OCI-LY7 (cell line): ENCODE data around the gene ROCK2. TPM values are rescaled to one million over a fixed set of nuclear protein-coding genes. Genes with fewer than 3 reads are reported as not detected.

ENCODE experiments used
- BruUV-seq: library from RNA; stranded (reverse); fragments of 400-500 nt; replicated peaks from 2 replicates; lab custom pipeline; 2021; lab: Mats Ljungman, UMichigan
- CTCF ChIA-PET: fragments of 300-600 bp; sonication (Branson Sonifier 250); formaldehyde crosslinking; loops from one replicate; lab custom pipeline; 2022; ENCODE audit warnings: antibody characterized with exemption; ENCODE audit not compliant: unreplicated experiment; lab: Charles Lee
- POLR2A ChIA-PET: fragments of 300-600 bp; sonication (Branson Sonifier 250); formaldehyde crosslinking; loops from one replicate; lab custom pipeline; 2022; ENCODE audit warnings: antibody characterized with exemption; lab: Charles Lee
- DNase-seq: peaks from one replicate; pipeline ENCODE4 v3.0.0-alpha.2; 2015; ENCODE audit warnings: low spot score
- H2AFZ ChIP-seq: fragments of 200-600 bp; sonication (generic), shearing (Covaris generic); 2 replicates; pipeline ENCODE4 v1.6.1; 2014; ENCODE audit warnings: mild to moderate bottlenecking, antibody characterized with exemption, low read length, moderate library complexity
- H3K27ac ChIP-seq: fragments of 200-600 bp; sonication (generic); 2 replicates; pipeline ENCODE4 v1.5.1; 2014; ENCODE audit warnings: mixed run types, low read depth, mild to moderate bottlenecking, moderate library complexity, low read length, inconsistent platforms; ENCODE audit not compliant: poor library complexity, severe bottlenecking
- H3K36me3 ChIP-seq: fragments of 200-600 bp; sonication (generic); 2 replicates; pipeline ENCODE4 v1.6.1; 2014; ENCODE audit warnings: mild to moderate bottlenecking, antibody characterized with exemption, low read length, moderate library complexity, mixed read lengths; ENCODE audit not compliant: insufficient read depth
- H3K4me1 ChIP-seq: fragments of 200-600 bp; sonication (generic); 2 replicates; pipeline ENCODE4 v1.5.1; 2014; ENCODE audit warnings: mild to moderate bottlenecking, low read length; ENCODE audit not compliant: insufficient read depth, poor library complexity, severe bottlenecking
- H3K4me2 ChIP-seq: fragments of 200-600 bp; sonication (generic); 2 replicates; pipeline ENCODE4 v1.6.1; 2014; ENCODE audit warnings: mild to moderate bottlenecking, low read length
- H3K4me3 ChIP-seq: fragments of 200-600 bp; sonication (generic); 2 replicates; pipeline ENCODE4 v1.5.1; 2014; ENCODE audit warnings: mild to moderate bottlenecking, low read depth, low read length; ENCODE audit not compliant: poor library complexity, severe bottlenecking
- H3K79me2 ChIP-seq: fragments of 200-600 bp; sonication (generic); 2 replicates; pipeline ENCODE4 v1.6.1; 2016; ENCODE audit warnings: low read depth, mild to moderate bottlenecking, low read length, moderate library complexity, mixed read lengths; ENCODE audit not compliant: insufficient read depth
- H3K9me2 ChIP-seq: fragments of 200-600 bp; sonication (generic); 2 replicates; pipeline ENCODE4 v1.6.1; 2016; ENCODE audit warnings: mild to moderate bottlenecking, low read length, mixed read lengths; ENCODE audit not compliant: insufficient read depth
- H3K9me3 ChIP-seq: fragments of 200-600 bp; sonication (generic); 2 replicates; pipeline ENCODE4 v1.6.1; 2014; ENCODE audit warnings: mild to moderate bottlenecking, mixed run types, low read length, mixed read lengths
- H4K20me1 ChIP-seq: fragments of 200-600 bp; sonication (generic); 2 replicates; pipeline ENCODE4 v1.6.1; 2014; ENCODE audit warnings: mild to moderate bottlenecking, antibody characterized with exemption, low read length, moderate library complexity, mixed read lengths; ENCODE audit not compliant: insufficient read depth
- EZH2phosphoT487 ChIP-seq: fragments of 200-600 bp; sonication (generic); IDR thresholded peaks from 2 replicates; pipeline ENCODE4 v1.6.1; 2018; ENCODE audit warnings: low read depth, borderline replicate concordance, mild to moderate bottlenecking, mixed run types, antibody characterized with exemption, low read length, moderate library complexity, mixed read lengths
- intact Hi-C: fragments of 100-400 bp; cut with micrococcal nuclease; formaldehyde crosslinking; loops from one replicate; pipeline ENCODE4 v1.10.0; 2022; ENCODE audit not compliant: unreplicated experiment
- total RNA-seq, 2 experiments: library from RNA; depleted of rRNA in 1 of 2; stranded (reverse); fragments of >200 nt in 1 of 2; shearing (Covaris generic) in 1 of 2; gene quantifications; 2 replicates each; pipeline ENCODE4 v1.2.3, GENCODE V29; 2014 to 2022
- TF ChIP-seq, protein P1 (sequence below): fragments of 200-600 bp; sonication (generic); conservative IDR thresholded peaks from 2 replicates; pipeline ENCODE4 v1.5.1; 2014; ENCODE audit warnings: mild to moderate bottlenecking, antibody characterized with exemption, low read length, moderate library complexity, mixed read lengths

ROCK2 gene
- total RNA-seq, 2 experiments from 2014 or later: 12.4 to 21.0 TPM

GRCh38 chr2:11201969-11202368 is 142.5 kb downstream of the ROCK2 start:
- H3K79me2 ChIP-seq: no peaks in the 10 kb centered on the region
- peaks cover 37% of the 10 kb centered on the region for H3K36me3 ChIP-seq
- no peak overlapping the region for H3K4me3 ChIP-seq
- no peaks in the 10 kb centered on the region for H4K20me1 ChIP-seq
- H3K4me2 ChIP-seq: no peak overlapping the region
- H3K27ac ChIP-seq: no peak overlapping the region
- CTCF ChIA-PET: no interaction called here
- H2AFZ ChIP-seq: no peak overlapping the region
- no peaks in the 10 kb centered on the region for H3K9me3 ChIP-seq
- H3K4me1 ChIP-seq: no peaks in the 10 kb centered on the region
- DNase-seq: no peak
- no TSS peak for BruUV-seq
- no peak for TF ChIP-seq EZH2phosphoT487
- TF ChIP-seq, protein P1, sequence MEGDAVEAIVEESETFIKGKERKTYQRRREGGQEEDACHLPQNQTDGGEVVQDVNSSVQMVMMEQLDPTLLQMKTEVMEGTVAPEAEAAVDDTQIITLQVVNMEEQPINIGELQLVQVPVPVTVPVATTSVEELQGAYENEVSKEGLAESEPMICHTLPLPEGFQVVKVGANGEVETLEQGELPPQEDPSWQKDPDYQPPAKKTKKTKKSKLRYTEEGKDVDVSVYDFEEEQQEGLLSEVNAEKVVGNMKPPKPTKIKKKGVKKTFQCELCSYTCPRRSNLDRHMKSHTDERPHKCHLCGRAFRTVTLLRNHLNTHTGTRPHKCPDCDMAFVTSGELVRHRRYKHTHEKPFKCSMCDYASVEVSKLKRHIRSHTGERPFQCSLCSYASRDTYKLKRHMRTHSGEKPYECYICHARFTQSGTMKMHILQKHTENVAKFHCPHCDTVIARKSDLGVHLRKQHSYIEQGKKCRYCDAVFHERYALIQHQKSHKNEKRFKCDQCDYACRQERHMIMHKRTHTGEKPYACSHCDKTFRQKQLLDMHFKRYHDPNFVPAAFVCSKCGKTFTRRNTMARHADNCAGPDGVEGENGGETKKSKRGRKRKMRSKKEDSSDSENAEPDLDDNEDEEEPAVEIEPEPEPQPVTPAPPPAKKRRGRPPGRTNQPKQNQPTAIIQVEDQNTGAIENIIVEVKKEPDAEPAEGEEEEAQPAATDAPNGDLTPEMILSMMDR: no peak
- H3K9me2 ChIP-seq: no peaks in the 10 kb centered on the region
- POLR2A ChIA-PET: interaction anchor here (1.2 to 1.8 kb wide), 2 partner anchors 9 kb away, joined by 3 to 4 read pairs; no protein-coding TSS in a partner anchor
- intact Hi-C loops: no loop called here

- Histone ChIP-seq H3K27ac (no peak overlapping the region), H3K36me3 (peaks cover 48% of the 10 kb centered on the region), H2AFZ (no peak overlapping the region), H3K4me3 (no peak overlapping the region), H3K4me2 (no peak overlapping the region), H3K4me1 (no peaks in the 10 kb centered on the region), H3K9me3 (no peaks in the 10 kb centered on the region), H4K20me1 (no peaks in the 10 kb centered on the region), H3K9me2 (no peaks in the 10 kb centered on the region), H3K79me2 (no peaks in the 10 kb centered on the region)
- no peak for DNase-seq
- CTCF ChIA-PET: no interaction called here
- POLR2A ChIA-PET: interaction anchor here (0.9 to 1.6 kb wide), 2 partner anchors 11 to 15 kb away, joined by 3 to 4 read pairs; no protein-coding TSS in a partner anchor
- intact Hi-C loops: no loop called here
- TF ChIP-seq, protein P1: no peak
- TF ChIP-seq EZH2phosphoT487: no peak
- no TSS peak for BruUV-seq
Measured at GRCh38 chr2:11200651-11201050, 143.8 kb downstream of the ROCK2 start.

DNA sequence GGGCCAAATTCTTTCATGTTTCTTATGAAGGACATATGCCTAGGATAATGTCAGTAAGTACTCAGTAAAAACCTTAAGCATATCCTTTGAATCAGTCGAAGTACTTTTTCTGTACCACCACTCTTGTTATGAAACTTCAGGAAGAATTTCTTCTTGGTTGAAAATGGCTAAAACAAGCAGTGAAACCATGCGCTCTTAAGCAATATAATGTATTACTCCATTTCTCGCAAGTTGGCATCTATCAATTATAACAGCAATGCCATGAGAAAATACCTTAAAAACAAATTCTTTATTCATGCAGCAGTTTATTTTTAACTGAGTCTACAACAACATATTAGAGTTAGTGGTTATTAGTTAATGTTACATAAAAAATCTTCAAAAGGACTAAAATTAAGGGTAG is 148.2 kb downstream of the ROCK2 start:
- no peak for DNase-seq
- Histone ChIP-seq H3K36me3 (peaks cover 53% of the 10 kb centered on the region), H3K4me3 (no peak overlapping the region), H3K79me2 (no peaks in the 10 kb centered on the region), H3K9me2 (no peaks in the 10 kb centered on the region), H3K9me3 (no peaks in the 10 kb centered on the region), H3K4me1 (no peaks in the 10 kb centered on the region), H2AFZ (no peak overlapping the region), H3K4me2 (no peak overlapping the region), H4K20me1 (no peaks in the 10 kb centered on the region), H3K27ac (no peak overlapping the region)
- TF ChIP-seq, protein P1: no peak
- no peak for TF ChIP-seq EZH2phosphoT487
- no TSS peak for BruUV-seq
- intact Hi-C loops: no loop called here
- ChIA-PET CTCF (no interaction called here), POLR2A (no interaction called here)
